T-helper 1 cell treated with Interleukin-12 subunit alpha and Interleukin-12 subunit beta and Interleukin-4 antibody, amounts not matched to agents 30 μg/mL and 1 μg/mL, for 36 hours (primary cell): ENCODE measurements around the gene UBE2Q2.
"Not testable (repeated sequence)": the region's sequence is repeated elsewhere in the genome, so short reads cannot be mapped to it uniquely, and the experiment has no call there.

Experiments
- H3K27ac Mint-ChIP-seq: one replicate; pipeline ENCODE4 v1.8.0; 2021; ENCODE audit warnings: mild to moderate bottlenecking, mixed read lengths
- H3K27me3 Mint-ChIP-seq: one replicate; pipeline ENCODE4 v1.8.0; 2021; ENCODE audit warnings: low read depth, mixed read lengths
- H3K36me3 Mint-ChIP-seq: one replicate; pipeline ENCODE4 v1.8.0; 2021; ENCODE audit warnings: low read depth, mixed read lengths
- H3K4me1 Mint-ChIP-seq: one replicate; pipeline ENCODE4 v1.8.0; 2021; ENCODE audit warnings: low read depth, mixed read lengths
- H3K4me3 Mint-ChIP-seq: one replicate; pipeline ENCODE4 v1.8.0; 2021; ENCODE audit warnings: mild to moderate bottlenecking, moderate library complexity, mixed read lengths
- H3K9me3 Mint-ChIP-seq: one replicate; pipeline ENCODE4 v1.8.0; 2021; ENCODE audit warnings: mixed read lengths

UBE2Q2 gene

DNA sequence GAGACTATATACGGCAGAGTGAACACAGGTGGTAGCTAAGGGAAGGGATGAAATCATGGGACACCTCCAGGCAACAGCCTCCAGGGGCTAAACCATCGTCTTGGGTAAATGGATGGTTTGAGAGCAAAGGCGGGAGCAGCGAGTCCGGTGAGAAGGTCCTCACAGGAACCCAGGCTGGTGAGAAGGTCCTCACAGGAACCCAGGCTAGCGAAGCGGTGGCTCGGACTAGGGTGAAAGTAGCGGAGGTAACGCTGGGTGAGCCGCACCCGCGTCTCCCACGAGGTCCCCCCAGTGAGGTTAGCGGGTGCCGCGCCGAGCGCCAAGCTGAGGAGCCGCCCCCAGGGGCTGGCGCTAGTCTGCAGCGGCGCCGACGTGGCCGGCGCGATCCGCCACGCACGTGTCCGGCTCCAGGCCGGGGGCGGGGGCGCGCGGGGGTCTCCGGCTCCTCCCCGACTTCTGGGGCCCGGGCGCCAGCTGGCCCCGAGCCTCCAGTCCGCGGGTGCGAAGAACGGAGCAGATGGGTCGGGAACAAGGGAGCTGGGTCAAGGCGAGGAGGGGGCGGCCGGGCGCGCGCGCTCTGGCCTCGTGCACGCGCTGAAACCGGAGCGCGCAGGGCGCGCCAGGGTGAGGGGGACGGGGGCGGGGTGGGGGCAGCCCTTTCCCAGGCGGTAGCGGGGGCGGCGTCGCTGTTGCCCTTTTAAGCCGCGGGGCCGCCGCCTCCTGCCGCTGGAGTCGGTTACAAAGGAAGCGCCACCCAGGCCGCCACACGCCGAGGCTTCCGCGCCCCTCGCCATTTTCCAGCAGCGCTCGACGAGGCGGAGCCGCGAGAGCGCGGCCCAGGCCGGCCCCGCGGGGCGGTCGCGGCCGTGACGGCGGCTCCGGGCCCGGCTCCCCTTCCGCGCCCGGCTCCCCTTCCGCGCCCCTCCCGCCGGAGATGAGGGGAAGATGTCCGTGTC is at the start of gene UBE2Q2:
TSS of gene UBE2Q2 (plus strand) at position 726 of the 956 bp plus-strand sequence. CDS start at position 946, 220 bp downstream.
- H3K9me3 Mint-ChIP-seq: no peaks in the 10 kb centered on the region
- peaks cover 43% of the 10 kb centered on the region for H3K4me1 Mint-ChIP-seq
- peaks cover 19% of the 10 kb centered on the region for H3K27me3 Mint-ChIP-seq
- H3K27ac Mint-ChIP-seq: peak within 1 kb of the TSS; percentile 91
- peak within 1 kb of the TSS; percentile 91 for H3K4me3 Mint-ChIP-seq
- peaks cover 19% of the 10 kb centered on the region for H3K36me3 Mint-ChIP-seq

- no peaks in the 10 kb centered on the region for H3K9me3 Mint-ChIP-seq
- peaks cover 61% of the 10 kb centered on the region for H3K27me3 Mint-ChIP-seq
- peaks cover under 1% of the 10 kb centered on the region for H3K4me1 Mint-ChIP-seq
- no peak overlapping the region for H3K4me3 Mint-ChIP-seq
- H3K27ac Mint-ChIP-seq: no peak overlapping the region
- H3K36me3 Mint-ChIP-seq: no peaks in the 10 kb centered on the region
These were observed 46.9 kb upstream of the UBE2Q2 start for GRCh38 chr15:75796321-75796720.

DNA sequence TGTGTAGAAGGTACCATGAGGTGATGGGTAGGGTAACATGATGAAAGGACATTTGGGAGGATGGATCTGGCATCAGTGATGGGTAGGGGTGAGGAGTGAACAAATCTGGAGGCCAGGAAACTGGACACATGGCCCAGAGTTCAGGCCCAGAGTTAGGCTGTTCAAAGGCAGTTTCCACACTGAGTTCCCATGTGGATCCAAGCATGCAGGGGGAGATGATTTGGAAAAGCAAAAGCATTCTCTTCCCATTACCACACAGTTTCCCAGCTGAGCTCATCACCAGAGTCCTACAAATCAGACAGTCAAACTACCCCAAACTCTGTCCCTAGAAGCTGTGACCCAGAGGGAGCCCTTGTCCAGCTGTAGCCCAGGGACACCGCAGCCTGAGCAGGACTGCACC is 46.1 kb upstream of the UBE2Q2 start:
- not testable (repeated sequence) for H3K27ac Mint-ChIP-seq, H3K9me3 Mint-ChIP-seq, H3K4me1 Mint-ChIP-seq, H3K36me3 Mint-ChIP-seq, H3K4me3 Mint-ChIP-seq
- H3K27me3 Mint-ChIP-seq: peaks cover 69% of the 10 kb centered on the region

DNA sequence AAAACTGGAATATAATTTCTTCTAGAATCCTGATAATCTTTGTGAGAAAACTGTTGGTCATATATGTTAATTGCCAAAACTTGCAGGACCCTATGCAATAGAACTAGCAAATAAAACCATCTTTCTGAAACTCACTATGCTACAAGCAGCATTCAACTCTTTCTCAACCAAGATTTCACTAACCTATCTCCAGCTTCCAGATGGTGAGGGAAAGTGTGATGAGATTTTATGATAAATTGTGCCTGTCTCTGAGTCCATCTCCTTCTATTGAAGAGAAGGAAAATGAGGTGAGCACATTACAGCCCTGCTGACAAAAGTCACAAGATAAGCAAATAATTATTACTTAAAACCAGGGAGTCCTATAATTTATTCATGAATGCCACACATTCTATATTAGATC is 44.1 kb upstream of the UBE2Q2 start:
- Mint-ChIP-seq H3K27me3 (peaks cover 70% of the 10 kb centered on the region), H3K4me3 (no peak overlapping the region), H3K36me3 (no peaks in the 10 kb centered on the region), H3K27ac (no peak overlapping the region), H3K4me1 (peaks cover 6% of the 10 kb centered on the region), H3K9me3 (no peaks in the 10 kb centered on the region)

- H3K9me3 Mint-ChIP-seq, H3K4me3 Mint-ChIP-seq, H3K27ac Mint-ChIP-seq, H3K36me3 Mint-ChIP-seq, H3K4me1 Mint-ChIP-seq: not testable (repeated sequence)
- H3K27me3 Mint-ChIP-seq: peaks cover 71% of the 10 kb centered on the region
These were observed 42.8 kb upstream of the UBE2Q2 start for GRCh38 chr15:75800409-75800808.

DNA sequence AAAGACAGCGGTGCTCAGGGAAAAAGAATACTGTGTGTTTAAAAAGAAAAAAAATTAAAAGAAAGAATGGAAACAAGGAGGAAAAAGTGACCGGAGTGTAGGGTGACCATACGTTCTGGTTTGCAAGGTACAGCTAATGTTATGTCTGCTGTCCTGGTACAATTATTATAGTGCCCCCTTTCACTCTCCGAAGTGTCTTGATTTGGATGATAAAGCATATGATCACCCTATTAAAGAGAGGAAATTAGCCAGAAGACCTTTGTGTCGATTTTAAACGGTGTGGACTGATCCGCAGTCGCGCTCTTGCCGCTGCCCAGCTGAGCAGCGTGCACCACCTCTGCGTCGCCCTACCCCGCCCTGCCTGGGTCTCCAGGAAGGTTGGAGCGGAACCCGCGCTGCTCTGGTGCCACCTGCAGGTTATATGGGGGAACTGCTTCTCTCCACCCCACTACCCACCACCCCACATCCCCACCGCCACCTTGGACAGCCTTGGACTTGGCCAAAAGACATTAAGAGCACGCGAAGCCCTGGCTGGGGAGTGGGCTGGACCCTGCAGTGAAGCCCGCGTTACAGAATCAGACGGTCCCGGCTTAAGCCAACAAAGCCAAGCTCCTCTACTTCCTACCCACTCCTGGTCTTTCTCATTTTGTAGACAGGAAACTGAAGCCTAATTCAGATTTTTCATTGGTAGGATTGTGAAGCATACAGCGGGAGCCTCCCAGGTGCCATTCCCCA is 41.2 kb upstream of the UBE2Q2 start:
- Mint-ChIP-seq H3K27me3 (peaks cover 74% of the 10 kb centered on the region), H3K4me1 (peaks cover 6% of the 10 kb centered on the region), H3K9me3 (no peaks in the 10 kb centered on the region), H3K4me3 (peak overlapping the region; percentile 55), H3K27ac (no peak overlapping the region), H3K36me3 (no peaks in the 10 kb centered on the region)

DNA sequence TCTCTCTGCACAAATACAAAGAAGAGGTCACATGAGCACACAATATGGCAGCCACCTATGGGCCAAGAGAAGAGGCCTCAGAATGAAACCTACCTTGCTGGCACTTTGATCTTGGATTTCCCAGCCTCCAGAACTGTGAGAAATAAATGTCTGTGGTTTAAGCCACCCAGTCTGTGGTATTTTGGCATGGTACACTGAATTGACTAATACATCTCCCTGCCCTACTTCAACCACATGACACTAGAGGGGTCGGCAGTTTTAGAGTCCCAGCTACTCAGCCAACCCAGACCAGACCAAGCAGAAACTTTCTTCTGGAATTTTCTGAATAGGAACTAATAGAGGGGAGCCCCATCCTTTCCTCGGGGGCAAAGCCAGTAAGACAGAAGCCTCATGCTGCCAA is 35.8 kb upstream of the UBE2Q2 start:
- H3K27ac Mint-ChIP-seq, H3K9me3 Mint-ChIP-seq, H3K4me3 Mint-ChIP-seq, H3K4me1 Mint-ChIP-seq, H3K36me3 Mint-ChIP-seq: not testable (repeated sequence)
- H3K27me3 Mint-ChIP-seq: peaks cover 26% of the 10 kb centered on the region

DNA sequence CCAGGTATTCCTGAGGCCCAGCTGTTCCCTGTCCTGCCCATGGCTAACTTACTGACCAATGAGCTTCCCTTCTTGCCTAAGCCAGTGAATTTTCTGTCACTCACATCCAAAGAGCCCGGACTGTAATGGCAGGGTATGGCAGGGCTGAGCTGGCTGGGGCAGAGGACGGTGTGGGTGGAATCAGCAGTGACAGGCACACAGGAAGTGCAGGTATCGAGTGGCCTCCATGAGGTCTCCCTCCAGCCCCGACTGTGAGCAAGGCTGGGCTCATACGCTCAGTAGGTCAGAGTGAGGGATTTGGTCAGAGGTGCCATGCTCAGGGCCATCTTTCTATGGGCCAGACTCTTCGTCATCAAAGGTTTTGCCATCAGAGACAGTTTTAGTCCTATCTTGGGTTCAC is 35.2 kb upstream of the UBE2Q2 start:
- peaks cover 24% of the 10 kb centered on the region for H3K27me3 Mint-ChIP-seq
- H3K36me3 Mint-ChIP-seq, H3K9me3 Mint-ChIP-seq, H3K4me1 Mint-ChIP-seq, H3K27ac Mint-ChIP-seq, H3K4me3 Mint-ChIP-seq: not testable (repeated sequence)

DNA sequence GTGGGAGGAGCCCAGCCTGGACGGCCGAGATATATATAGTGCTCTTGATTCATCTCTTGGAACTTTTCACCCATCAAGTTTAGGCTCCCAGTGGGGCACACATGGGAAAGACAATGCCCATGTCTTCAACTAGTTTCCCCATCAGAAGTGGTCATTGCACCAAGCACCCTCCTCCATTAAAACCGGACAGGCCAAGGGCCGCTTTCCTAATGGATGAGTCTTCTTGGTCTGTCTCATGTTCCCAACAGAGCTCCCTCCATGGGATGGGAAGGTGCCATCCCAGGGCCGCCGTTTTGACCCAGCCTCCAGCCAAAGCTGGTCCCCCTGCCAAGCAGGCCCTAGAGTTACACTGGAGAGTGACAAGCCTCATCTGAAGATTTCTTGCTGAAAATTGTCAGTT is 34.7 kb upstream of the UBE2Q2 start:
- Mint-ChIP-seq H3K27ac (no peak overlapping the region), H3K4me3 (no peak overlapping the region), H3K9me3 (no peaks in the 10 kb centered on the region), H3K36me3 (no peaks in the 10 kb centered on the region), H3K27me3 (peaks cover 24% of the 10 kb centered on the region), H3K4me1 (no peaks in the 10 kb centered on the region)

GRCh38 chr15:75809986-75810750 is 33.1 kb upstream of the UBE2Q2 start:
- Mint-ChIP-seq H3K4me1 (no peaks in the 10 kb centered on the region), H3K36me3 (no peaks in the 10 kb centered on the region), H3K4me3 (no peak overlapping the region), H3K27ac (no peak overlapping the region), H3K9me3 (no peaks in the 10 kb centered on the region), H3K27me3 (peaks cover 17% of the 10 kb centered on the region)

GRCh38 chr15:75810874-75811498 is 32.3 kb upstream of the UBE2Q2 start:
- Mint-ChIP-seq H3K27ac (no peak overlapping the region), H3K9me3 (no peaks in the 10 kb centered on the region), H3K4me3 (no peak overlapping the region), H3K36me3 (no peaks in the 10 kb centered on the region), H3K4me1 (peaks cover 2% of the 10 kb centered on the region), H3K27me3 (peaks cover 12% of the 10 kb centered on the region)

GRCh38 chr15:75811626-75812025 is 31.6 kb upstream of the UBE2Q2 start:
- no peak overlapping the region for H3K27ac Mint-ChIP-seq
- no peaks in the 10 kb centered on the region for H3K9me3 Mint-ChIP-seq
- no peak overlapping the region for H3K4me3 Mint-ChIP-seq
- peaks cover 6% of the 10 kb centered on the region for H3K27me3 Mint-ChIP-seq
- H3K36me3 Mint-ChIP-seq: no peaks in the 10 kb centered on the region
- H3K4me1 Mint-ChIP-seq: peaks cover 5% of the 10 kb centered on the region

DNA sequence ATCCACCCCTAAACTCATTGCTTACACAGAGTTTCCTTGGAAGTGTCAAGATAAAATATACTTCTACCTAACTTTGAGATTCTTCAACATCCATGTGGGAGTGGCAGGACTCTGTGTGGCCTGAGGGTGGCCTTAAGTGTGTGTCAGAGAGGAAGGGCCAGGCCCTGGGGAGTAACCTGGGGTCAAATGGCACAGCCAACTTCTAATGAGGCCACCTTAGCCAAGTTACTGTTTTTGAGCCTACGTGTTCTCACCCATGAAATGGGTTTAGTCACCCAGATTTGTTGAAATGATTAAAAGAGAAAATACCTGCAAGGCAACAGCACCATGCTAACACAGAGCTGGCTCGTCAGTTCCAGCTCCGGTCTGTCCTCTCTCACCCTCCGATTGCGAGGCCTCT is 28.5 kb upstream of the UBE2Q2 start:
- Mint-ChIP-seq H3K36me3 (no peaks in the 10 kb centered on the region), H3K27ac (no peak overlapping the region), H3K4me1 (peaks cover 12% of the 10 kb centered on the region), H3K9me3 (no peaks in the 10 kb centered on the region), H3K4me3 (no peak overlapping the region), H3K27me3 (peaks cover 6% of the 10 kb centered on the region)
